HepG2 (cell line): ENCODE measurements around the gene UBE2R2. TPM values are rescaled to one million over a fixed set of nuclear protein-coding genes. Genes with fewer than 3 reads are reported as not detected.

ENCODE experiments used
- FOXP4 ChIP-seq: sonication (generic); formaldehyde crosslinking; IDR thresholded peaks from 2 replicates; pipeline ENCODE4 v1.4.0; 2020; ENCODE audit warnings: missing genetic modification reagents
- GMEB1 ChIP-seq: sonication (generic); formaldehyde crosslinking; IDR thresholded peaks from 2 replicates; pipeline ENCODE4 v1.5.1; 2020; ENCODE audit warnings: missing genetic modification reagents, mild to moderate bottlenecking, borderline replicate concordance
- HNRNPLL ChIP-seq: fragments of 200-400 bp; formaldehyde crosslinking; IDR thresholded peaks from 2 replicates; pipeline ENCODE4 v1.6.1; 2017; ENCODE audit warnings: mild to moderate bottlenecking, low read depth, low read length; ENCODE audit not compliant: poor library complexity, severe bottlenecking
- JDP2 ChIP-seq: sonication (generic); formaldehyde crosslinking; IDR thresholded peaks from 2 replicates; pipeline ENCODE4 v1.8.1; 2022; ENCODE audit warnings: missing genetic modification reagents, borderline replicate concordance
- KDM1A ChIP-seq: IDR thresholded peaks from 2 replicates; pipeline ENCODE4 v1.6.1; 2016; ENCODE audit warnings: missing compliant biosample characterization
- KMT2B ChIP-seq: IDR thresholded peaks from 2 replicates; pipeline ENCODE4 v1.6.1; 2016; ENCODE audit warnings: missing genetic modification reagents, missing compliant biosample characterization
- MIXL1 ChIP-seq: IDR thresholded peaks from 2 replicates; pipeline ENCODE4 v1.6.1; 2016
- PTBP1 ChIP-seq: fragments of 200-400 bp; formaldehyde crosslinking; IDR thresholded peaks from 2 replicates; pipeline ENCODE4 v1.6.1; 2018; ENCODE audit warnings: low read length, low read depth; ENCODE audit not compliant: poor library complexity, severe bottlenecking
- RXRB ChIP-seq: IDR thresholded peaks from 2 replicates; pipeline ENCODE4 v1.6.1; 2016; ENCODE audit warnings: borderline replicate concordance, missing genetic modification reagents, missing compliant biosample characterization
- THAP8 ChIP-seq: sonication (generic); formaldehyde crosslinking; IDR thresholded peaks from 2 replicates; pipeline ENCODE4 v1.5.1; 2020; ENCODE audit warnings: missing genetic modification reagents, mild to moderate bottlenecking, borderline replicate concordance
- YY1 ChIP-seq: IDR thresholded peaks from 2 replicates; pipeline ENCODE4 v1.6.1; 2011; ENCODE audit warnings: low read length, low read depth, moderate library complexity, mild to moderate bottlenecking; ENCODE audit not compliant: insufficient read depth, insufficient replicate concordance
- ZBTB10 ChIP-seq: sonication (generic); formaldehyde crosslinking; IDR thresholded peaks from 2 replicates; pipeline ENCODE4 v1.4.0; 2020; ENCODE audit warnings: missing genetic modification reagents, borderline replicate concordance
- ZBTB20 ChIP-seq: sonication (generic); formaldehyde crosslinking; IDR thresholded peaks from 2 replicates; pipeline ENCODE4 v1.8.1; 2023; ENCODE audit warnings: missing genetic modification reagents, low read depth, mild to moderate bottlenecking, borderline replicate concordance
- ZNF143 ChIP-seq: sonication (generic); formaldehyde crosslinking; IDR thresholded peaks from 2 replicates; pipeline ENCODE4 v1.4.0; 2020; ENCODE audit warnings: missing genetic modification reagents
- ZNF496 ChIP-seq: sonication (generic); formaldehyde crosslinking; IDR thresholded peaks from 2 replicates; pipeline ENCODE4 v1.8.1; 2023; ENCODE audit warnings: mild to moderate bottlenecking, moderate library complexity, missing genetic modification reagents; ENCODE audit not compliant: insufficient replicate concordance
- ZNF547 ChIP-seq: sonication (generic); formaldehyde crosslinking; IDR thresholded peaks from 2 replicates; pipeline ENCODE4 v1.5.1; 2020; ENCODE audit warnings: mild to moderate bottlenecking, missing genetic modification reagents
- ZNF605 ChIP-seq: sonication (generic); formaldehyde crosslinking; IDR thresholded peaks from 2 replicates; pipeline ENCODE4 v1.8.0; 2022; ENCODE audit warnings: mild to moderate bottlenecking, missing genetic modification reagents
- ZNF7 ChIP-seq: IDR thresholded peaks from 2 replicates; pipeline ENCODE4 v1.6.1; 2016; ENCODE audit warnings: missing biosample characterization, missing genetic modification reagents
- ZNF749 ChIP-seq: sonication (generic); formaldehyde crosslinking; IDR thresholded peaks from 2 replicates; pipeline ENCODE4 v1.8.0; 2022; ENCODE audit warnings: mild to moderate bottlenecking, missing genetic modification reagents, moderate library complexity, borderline replicate concordance
- ZNF772 ChIP-seq: sonication (generic); formaldehyde crosslinking; IDR thresholded peaks from 2 replicates; pipeline ENCODE4 v1.5.0; 2020; ENCODE audit warnings: mild to moderate bottlenecking, missing genetic modification reagents
- ZSCAN12 ChIP-seq: sonication (generic); formaldehyde crosslinking; IDR thresholded peaks from 2 replicates; pipeline ENCODE4 v1.9.0; 2021; ENCODE audit warnings: mild to moderate bottlenecking, missing genetic modification reagents
- ZSCAN20 ChIP-seq: sonication (generic); formaldehyde crosslinking; IDR thresholded peaks from 2 replicates; pipeline ENCODE4 v1.4.0; 2020; ENCODE audit warnings: missing genetic modification reagents, mild to moderate bottlenecking, borderline replicate concordance
- polyA plus RNA-seq, 8 experiments: library from polyadenylated mRNA; depleted of rRNA in 3 of 8; stranded (reverse) in 7 of 8; unstranded in 1 of 8; fragments of >200 nt; fragmentation: Illumina TruSeq in 4 of 8; extraction: Trizol in 4 of 8; gene quantifications; 2 replicates each; pipeline versions ENCODE4 v1.2.1 to v1.2.3, GENCODE V29; 2011 to 2016; ENCODE audit warnings: low read depth in 4 of 8, missing spikeins in 1 of 8, mixed read lengths in 1 of 8; ENCODE audit not compliant: insufficient read depth in 1 of 8
- total RNA-seq, 5 experiments: library from RNA; depleted of rRNA; stranded (reverse); fragments of >200 nt; fragmentation: Illumina TruSeq; extraction: Trizol; gene quantifications; 2 replicates each; pipeline ENCODE4 v1.2.3, GENCODE V29; 2016; ENCODE audit warnings: low read depth in 1 of 5

Gene UBE2R2
- total and polyA plus RNA-seq, 2 of the 13 experiments (the other 11 are each of a cell fraction or from before 2014, with no cell fraction given), result 14.8 to 20.9 TPM

- 0 out of 2 replicates have a peak, but pooled peaks have one; percentile 44 for TF ChIP-seq ZNF605
- TF ChIP-seq PTBP1, result no peak
- peak; percentile 95 for TF ChIP-seq ZNF7
- TF ChIP-seq YY1, result peak; percentile 34
- peak; percentile 84 for TF ChIP-seq KDM1A
- TF ChIP-seq ZNF772 (CRISPR knock-in tag), result peak; percentile 67; the same call in 1 of the 2 replicates
- no peak for TF ChIP-seq ZNF496 (CRISPR knock-in tag)
- TF ChIP-seq GMEB1 (CRISPR knock-in tag), result no peak
- peak; percentile 95 for TF ChIP-seq FOXP4 (CRISPR knock-in tag)
- TF ChIP-seq MIXL1 (CRISPR knock-in tag), result peak; percentile 64; the same call in 1 of the 2 replicates
- TF ChIP-seq JDP2 (CRISPR knock-in tag), result no peak
- no peak for TF ChIP-seq ZNF547 (CRISPR knock-in tag)
- TF ChIP-seq ZNF143 (CRISPR knock-in tag), result no peak
- no peak for TF ChIP-seq ZSCAN20 (CRISPR knock-in tag)
- TF ChIP-seq RXRB, result peak; percentile 95
- TF ChIP-seq ZBTB10 (CRISPR knock-in tag), result no peak
- peak; percentile 55; the same call in 1 of the 2 replicates for TF ChIP-seq KMT2B
- no peak for TF ChIP-seq ZSCAN12 (CRISPR knock-in tag)
- no peak for TF ChIP-seq THAP8
- TF ChIP-seq HNRNPLL, result no peak
- no peak for TF ChIP-seq ZNF749 (CRISPR knock-in tag)
- peak; percentile 59; the same call in 1 of the 2 replicates for TF ChIP-seq ZBTB20
Observed at GRCh38 chr9:33939924-33940874, 123.2 kb downstream of the UBE2R2 start (continued).
